ENCODE measurements around the gene SGCA. TPM values are rescaled to one million over a fixed set of nuclear protein-coding genes. Genes with fewer than 3 reads are reported as not detected.

SGCA gene
- total RNA-seq, 1 experiment from 2014 or later: not detected

DNA sequence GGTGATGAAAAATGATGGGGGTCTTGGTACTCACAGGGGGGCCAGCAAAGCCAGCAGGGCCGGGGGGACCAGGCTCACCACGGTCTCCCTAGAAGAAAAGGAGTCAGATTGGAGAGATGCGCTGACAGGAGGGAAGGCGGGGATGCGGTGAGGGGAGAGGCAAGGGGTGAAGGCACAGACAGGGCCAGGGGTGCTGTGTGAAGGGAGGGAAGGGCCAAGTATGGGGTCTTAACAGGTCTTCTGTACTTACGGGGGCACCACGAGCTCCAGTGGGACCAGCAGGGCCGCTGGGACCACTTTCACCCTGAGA lies 24.4 kb downstream of the SGCA start:
- Histone ChIP-seq H3K4me2 (ENCODE audit: low read length) (no peak overlapping the region), H3K27me3 (ENCODE audit: low read length) (no peaks in the 10 kb centered on the region), H3F3A (ENCODE audit: low read length, unreplicated experiment) (no peaks in the 10 kb centered on the region), H3K79me2 (ENCODE audit: low read length) (no peaks in the 10 kb centered on the region), H3K9ac (ENCODE audit: low read length) (no peak overlapping the region), H4K20me1 (ENCODE audit: low read length) (no peaks in the 10 kb centered on the region), H3K4me1 (ENCODE audit: insufficient read depth, low read length) (no peaks in the 10 kb centered on the region), H3K9me2 (replicated peaks; ENCODE audit: low read length) (no peaks in the 10 kb centered on the region), H3K36me3 (ENCODE audit: low read depth, low read length) (peaks cover 15% of the 10 kb centered on the region; the same call in 1 of the 2 replicates), H2AFZ (ENCODE audit: low read length) (no peak overlapping the region), H3K27ac (ENCODE audit: low read length) (no peak overlapping the region), H3K9me3 (ENCODE audit: low read length) (no peaks in the 10 kb centered on the region), H3K4me3 (ENCODE audit: low read length) (no peak overlapping the region)
- POLR2A ChIA-PET (ENCODE audit: unreplicated experiment): no interaction called here
- TF ChIP-seq EZH2 (IDR thresholded peaks at IDR 0.05; ENCODE audit: low read length, unreplicated experiment) (no peak), CTCF (conservative IDR thresholded peaks at IDR 0.05; ENCODE audit: low read depth, low read length) (no peak), EZH2phosphoT487 (IDR thresholded peaks at IDR 0.05; ENCODE audit: borderline replicate concordance, low read length) (no peak)
- DNase-seq (no peak), ATAC-seq (no peak)
- intact Hi-C loops (cut with micrococcal nuclease): no loop called here
- CTCF ChIA-PET: interaction anchor here (0.8 kb wide), 1 partner anchor 10 kb away, joined by 4 read pairs; no protein-coding TSS in a partner anchor
- BruUV-seq (replicated peaks): no TSS peak

DNA sequence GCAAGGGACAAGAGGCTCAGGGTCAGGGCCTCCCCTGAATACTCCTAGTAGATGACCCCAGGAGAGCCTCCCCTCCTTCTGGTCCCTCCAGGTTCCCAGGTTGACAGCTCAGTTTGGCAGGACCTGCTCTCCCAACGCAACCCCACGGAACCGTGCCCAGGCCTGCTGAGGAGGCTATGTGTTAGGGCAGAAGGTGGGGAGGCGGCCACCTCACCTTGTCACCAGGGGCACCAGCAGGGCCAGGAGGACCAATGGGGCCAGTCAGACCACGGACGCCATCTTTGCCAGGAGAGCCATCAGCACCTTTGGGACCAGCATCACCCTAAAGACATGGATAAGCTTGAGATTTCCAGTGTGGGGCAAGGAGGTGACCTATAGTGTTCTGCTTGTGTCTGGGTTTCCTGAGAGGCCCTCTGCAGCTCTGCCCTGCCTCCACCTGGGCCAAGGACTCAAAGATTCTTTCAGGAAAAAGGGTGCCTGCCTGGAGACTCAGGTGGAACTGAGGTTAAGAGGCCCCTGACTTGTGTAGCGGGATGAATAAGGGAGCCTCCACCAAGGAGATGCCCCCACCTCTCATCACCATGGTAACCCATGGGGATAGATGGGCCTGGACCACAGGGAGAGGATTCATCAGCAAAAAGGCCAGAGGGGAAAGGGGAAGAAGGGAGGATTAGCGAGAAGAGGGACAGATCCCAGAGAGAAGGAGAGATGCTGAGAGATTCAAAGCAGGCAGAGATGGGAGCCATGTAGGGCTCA lies 25.0 kb downstream of the SGCA start:
- CTCF ChIA-PET: interaction anchor here (0.8 kb wide), 1 partner anchor 10 kb away, joined by 4 read pairs; no protein-coding TSS in a partner anchor
- Histone ChIP-seq H3K36me3 (ENCODE audit: low read depth, low read length) (peaks cover 15% of the 10 kb centered on the region; the same call in 1 of the 2 replicates), H3K9ac (ENCODE audit: low read length) (no peak overlapping the region), H2AFZ (ENCODE audit: low read length) (no peak overlapping the region), H3K4me1 (ENCODE audit: insufficient read depth, low read length) (no peaks in the 10 kb centered on the region), H4K20me1 (ENCODE audit: low read length) (no peaks in the 10 kb centered on the region), H3K27me3 (ENCODE audit: low read length) (no peaks in the 10 kb centered on the region), H3K27ac (ENCODE audit: low read length) (no peak overlapping the region), H3K9me2 (replicated peaks; ENCODE audit: low read length) (no peaks in the 10 kb centered on the region), H3K4me3 (ENCODE audit: low read length) (no peak overlapping the region), H3K79me2 (ENCODE audit: low read length) (no peaks in the 10 kb centered on the region), H3K9me3 (ENCODE audit: low read length) (no peaks in the 10 kb centered on the region), H3K4me2 (ENCODE audit: low read length) (no peak overlapping the region), H3F3A (ENCODE audit: low read length, unreplicated experiment) (no peaks in the 10 kb centered on the region)
- intact Hi-C loops (cut with micrococcal nuclease): no loop called here
- no TSS peak for BruUV-seq (replicated peaks)
- DNase-seq (no peak), ATAC-seq (no peak)
- POLR2A ChIA-PET (ENCODE audit: unreplicated experiment): no interaction called here
- TF ChIP-seq EZH2 (IDR thresholded peaks at IDR 0.05; ENCODE audit: low read length, unreplicated experiment) (no peak), CTCF (conservative IDR thresholded peaks at IDR 0.05; ENCODE audit: low read depth, low read length) (no peak), EZH2phosphoT487 (IDR thresholded peaks at IDR 0.05; ENCODE audit: borderline replicate concordance, low read length) (no peak)

- H3K9me2 ChIP-seq (replicated peaks; ENCODE audit: low read length): no peaks in the 10 kb centered on the region
- peaks cover 12% of the 10 kb centered on the region; the same call in 1 of the 2 replicates for H3K36me3 ChIP-seq (ENCODE audit: low read depth, low read length)
- no peak overlapping the region for H3K9ac ChIP-seq (ENCODE audit: low read length)
- ATAC-seq (no peak), DNase-seq (no peak)
- no peak overlapping the region for H3K4me3 ChIP-seq (ENCODE audit: low read length)
- H3K27me3 ChIP-seq (ENCODE audit: low read length): no peaks in the 10 kb centered on the region
- BruUV-seq (replicated peaks): no TSS peak
- H3K4me1 ChIP-seq (ENCODE audit: insufficient read depth, low read length): no peaks in the 10 kb centered on the region
- intact Hi-C loops (cut with micrococcal nuclease): no loop called here
- TF ChIP-seq CTCF (conservative IDR thresholded peaks at IDR 0.05; ENCODE audit: low read depth, low read length): no peak
- no peak for TF ChIP-seq EZH2 (IDR thresholded peaks at IDR 0.05; ENCODE audit: low read length, unreplicated experiment)
- no peak overlapping the region for H3K27ac ChIP-seq (ENCODE audit: low read length)
- no peak overlapping the region for H2AFZ ChIP-seq (ENCODE audit: low read length)
- no peaks in the 10 kb centered on the region for H3F3A ChIP-seq (ENCODE audit: low read length, unreplicated experiment)
- CTCF ChIA-PET: no interaction called here
- POLR2A ChIA-PET (ENCODE audit: unreplicated experiment): no interaction called here
- no peaks in the 10 kb centered on the region for H4K20me1 ChIP-seq (ENCODE audit: low read length)
- no peaks in the 10 kb centered on the region for H3K79me2 ChIP-seq (ENCODE audit: low read length)
- no peaks in the 10 kb centered on the region for H3K9me3 ChIP-seq (ENCODE audit: low read length)
- no peak overlapping the region for H3K4me2 ChIP-seq (ENCODE audit: low read length)
These were observed 25.7 kb downstream of the SGCA start for GRCh38 chr17:50191359-50192143.
